HG03139 (cell line): ENCODE measurements around the gene ERICH6B.
"Not testable (repeated sequence)": the region's sequence is repeated elsewhere in the genome, so short reads cannot be mapped to it uniquely, and the experiment has no call there.

Experiments
- ATAC-seq: cut with Tn5 transposase; IDR thresholded peaks from one replicate; pipeline ENCODE4 v1.9.1; 2021; ENCODE audit not compliant: unreplicated experiment

The ERICH6B gene

GRCh38 chr13:45615501-45616101 is at the start of gene ERICH6B:
TSS of gene ERICH6B (minus strand) at chr13:45615739. CDS start at chr13:45597005, 18,734 bp downstream.
- ATAC-seq: no peak

- not testable (repeated sequence) for ATAC-seq
These were observed 47.4 kb upstream of the ERICH6B start for GRCh38 chr13:45662903-45663302.

- ATAC-seq: no peak
These were observed 46.6 kb upstream of the ERICH6B start for GRCh38 chr13:45662162-45662561.

- not testable (repeated sequence) for ATAC-seq
These were observed 44.9 kb upstream of the ERICH6B start for GRCh38 chr13:45660458-45660857.

DNA sequence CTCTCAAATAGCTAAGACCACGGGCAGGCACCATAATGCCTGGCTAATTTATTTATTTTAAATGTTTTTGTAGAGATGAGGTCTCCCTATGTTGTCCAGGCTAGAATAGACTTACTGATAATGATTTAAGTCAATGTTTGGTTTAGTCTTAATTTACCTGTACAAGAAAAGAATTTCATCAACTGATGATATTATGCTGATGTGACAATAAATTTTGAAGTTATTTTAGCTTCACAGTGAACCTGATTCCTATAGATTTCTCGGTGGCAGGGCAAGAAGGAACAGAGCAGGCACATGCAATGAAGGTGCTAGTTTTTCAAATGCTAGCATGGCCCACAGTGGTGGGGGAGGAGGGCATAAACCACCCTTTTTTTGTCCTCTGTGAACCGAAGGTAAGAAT is 44.0 kb upstream of the ERICH6B start:
- no peak for ATAC-seq

DNA sequence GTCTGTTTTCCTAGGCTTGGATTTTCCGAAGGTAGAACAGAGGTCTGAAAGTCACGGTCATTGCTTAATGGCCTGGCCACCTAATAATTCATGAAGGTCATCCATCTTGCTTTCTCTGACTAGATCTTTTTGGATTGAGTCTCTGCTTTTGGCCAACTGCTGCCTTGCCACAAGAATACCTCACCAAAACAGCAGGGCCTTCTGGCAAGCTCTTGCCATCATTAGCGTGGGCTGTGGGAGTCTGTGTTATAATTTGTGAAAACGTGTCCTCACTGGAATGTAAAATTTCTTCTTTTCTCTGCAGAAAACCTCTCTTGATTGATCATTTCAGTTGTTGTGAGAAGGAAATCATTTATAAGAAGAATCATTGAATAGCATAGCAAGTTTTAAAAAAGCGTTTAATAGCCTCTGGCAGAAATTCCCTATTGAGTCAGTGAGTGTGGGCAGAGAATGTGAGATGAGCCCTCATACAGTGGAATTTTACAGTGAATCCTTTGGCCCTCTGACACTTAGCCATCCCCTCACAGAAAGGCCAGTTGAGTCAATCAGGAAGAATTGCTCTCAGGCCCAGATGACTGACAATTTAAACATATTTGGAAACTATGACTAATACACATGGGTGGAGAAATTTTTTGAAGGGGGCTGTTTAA is 43.2 kb upstream of the ERICH6B start:
- no peak for ATAC-seq

DNA sequence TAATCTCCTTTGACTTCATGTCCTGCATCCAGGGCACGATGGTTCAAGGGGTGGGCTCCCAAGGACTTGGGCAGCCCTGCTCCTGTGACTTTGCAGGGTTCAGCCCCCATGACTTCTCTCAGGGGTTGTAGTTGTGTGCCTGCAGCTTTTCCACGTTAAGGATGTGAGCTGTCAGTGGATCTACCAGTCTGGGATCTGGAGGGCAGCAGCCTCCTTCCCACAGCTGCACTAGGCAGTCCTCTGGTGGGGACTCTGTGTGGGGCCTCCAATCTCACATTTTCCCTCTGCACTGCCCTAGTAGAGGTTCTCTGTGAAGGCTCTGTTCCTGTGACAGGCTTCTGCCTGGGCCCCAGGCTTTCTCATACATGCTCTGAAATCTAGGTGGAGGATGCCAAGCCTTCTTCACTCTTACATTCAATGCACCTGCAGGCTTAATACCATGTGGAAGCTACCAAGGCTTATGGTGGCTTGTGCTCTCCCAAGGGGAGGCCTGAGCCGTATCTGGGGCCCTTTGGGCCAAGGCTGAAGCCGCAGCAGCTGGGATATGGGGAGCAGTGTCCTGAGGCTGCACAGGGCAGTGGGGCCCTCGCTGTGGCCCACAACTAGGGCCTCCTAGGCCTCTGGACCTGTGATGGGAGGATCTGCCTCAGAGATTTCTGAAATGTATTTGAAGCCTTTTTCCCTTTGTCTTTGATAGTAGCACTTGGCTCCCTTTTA is 39.3 kb upstream of the ERICH6B start:
- ATAC-seq: no peak

DNA sequence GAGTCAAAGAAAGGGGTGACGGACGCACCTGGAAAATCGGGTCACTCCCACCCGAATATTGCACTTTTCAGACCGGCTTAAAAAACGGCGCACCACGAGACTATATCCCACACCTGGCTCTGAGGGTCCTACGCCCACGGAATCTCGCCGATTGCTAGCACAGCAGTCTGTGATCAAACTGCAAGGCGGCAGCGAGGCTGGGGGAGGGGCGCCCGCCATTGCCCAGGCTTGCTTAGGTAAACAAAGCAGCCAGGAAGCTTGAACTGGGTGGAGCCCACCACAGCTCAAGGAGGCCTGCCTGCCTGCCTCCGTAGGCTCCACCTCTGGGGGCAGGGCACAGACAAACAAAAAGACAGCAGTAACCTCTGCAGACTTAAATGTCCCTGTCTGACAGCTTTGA is 29.7 kb upstream of the ERICH6B start:
- ATAC-seq: not testable (repeated sequence)

DNA sequence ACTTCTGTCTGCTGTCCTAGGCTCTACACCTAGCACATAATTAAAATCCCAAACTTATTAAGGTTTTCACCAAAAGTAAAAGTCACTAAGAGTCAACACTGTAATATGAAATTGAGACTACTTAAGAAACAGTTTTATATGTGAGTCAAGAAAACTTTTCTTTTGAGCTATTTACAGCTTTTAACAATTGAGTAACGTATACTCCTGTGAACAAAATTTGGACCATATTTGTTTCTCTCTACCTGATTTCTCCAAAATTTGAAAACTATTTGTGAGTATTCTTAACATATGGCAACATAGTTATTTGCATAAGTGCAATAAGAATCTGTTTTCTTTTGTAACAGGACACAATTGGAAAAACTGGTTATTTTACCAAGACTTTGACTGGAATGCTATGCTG is 26.6 kb upstream of the ERICH6B start:
- not testable (repeated sequence) for ATAC-seq

GRCh38 chr13:45635291-45635690 is 19.8 kb upstream of the ERICH6B start:
- not testable (repeated sequence) for ATAC-seq

GRCh38 chr13:45630791-45631190 is 15.3 kb upstream of the ERICH6B start:
- no peak for ATAC-seq

DNA sequence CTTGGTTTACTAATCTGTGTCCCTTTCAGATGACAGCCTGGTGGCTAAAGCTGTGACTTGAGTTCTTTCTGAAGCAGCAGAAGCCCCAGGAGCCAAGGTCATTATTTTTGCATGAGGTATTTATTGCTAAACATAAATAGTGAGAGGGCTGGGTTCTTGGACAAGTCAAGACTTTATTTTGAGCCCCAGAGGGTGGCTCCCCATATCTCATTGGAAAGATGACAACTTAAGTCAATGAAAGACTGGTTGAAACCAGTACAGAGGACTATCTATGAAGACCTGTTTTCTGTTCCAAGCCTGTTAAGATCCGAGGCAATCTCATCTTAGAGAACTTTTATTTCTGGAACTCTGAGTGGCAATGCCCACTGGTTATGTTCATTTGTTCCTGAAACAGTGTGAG is 14.4 kb upstream of the ERICH6B start:
- no peak for ATAC-seq

DNA sequence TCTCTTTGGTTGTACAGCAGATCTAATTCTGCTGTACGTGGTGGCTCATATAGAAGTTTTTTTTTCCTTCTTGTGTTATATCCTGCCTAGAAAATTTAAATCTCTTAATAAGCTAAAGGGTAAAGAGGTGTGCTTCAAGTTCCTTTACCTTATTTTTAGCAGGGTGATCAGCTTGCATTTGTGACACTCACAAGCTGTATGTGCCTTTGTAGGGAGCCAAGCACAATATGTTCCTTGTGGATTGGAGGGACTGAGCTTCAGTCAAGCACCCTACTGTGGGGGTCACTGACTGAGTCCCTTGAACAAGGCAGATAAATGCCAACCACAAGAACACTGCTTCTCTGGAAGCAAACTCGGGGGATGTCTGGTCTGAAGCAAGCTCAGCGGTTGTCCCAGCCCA is 12.6 kb upstream of the ERICH6B start:
- ATAC-seq: no peak

DNA sequence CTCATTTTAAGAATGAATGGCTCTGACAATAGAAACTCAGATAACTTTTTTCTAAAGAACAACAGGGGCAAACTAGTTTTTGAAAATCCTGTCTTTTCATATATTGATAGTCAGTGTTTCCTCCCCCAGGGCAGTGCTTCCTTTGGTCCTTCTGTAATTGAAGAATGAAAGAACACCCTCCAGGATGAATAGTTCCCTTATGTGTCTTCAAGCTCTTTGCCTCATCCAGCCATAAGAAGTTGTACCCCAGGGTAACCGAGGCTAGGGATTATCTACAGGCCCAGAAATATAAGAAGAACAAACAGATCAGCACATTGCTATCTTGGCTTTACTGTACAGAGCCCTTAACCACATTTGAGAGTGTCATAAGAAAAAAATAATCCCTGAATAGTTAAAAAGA is 12.1 kb upstream of the ERICH6B start:
- no peak for ATAC-seq

GRCh38 chr13:45626731-45627374 is 11.3 kb upstream of the ERICH6B start:
- ATAC-seq: no peak

- ATAC-seq: no peak
These were observed 8.1 kb upstream of the ERICH6B start for GRCh38 chr13:45623516-45624090.

- ATAC-seq: no peak
These were observed 6.4 kb upstream of the ERICH6B start for GRCh38 chr13:45621950-45622349.

DNA sequence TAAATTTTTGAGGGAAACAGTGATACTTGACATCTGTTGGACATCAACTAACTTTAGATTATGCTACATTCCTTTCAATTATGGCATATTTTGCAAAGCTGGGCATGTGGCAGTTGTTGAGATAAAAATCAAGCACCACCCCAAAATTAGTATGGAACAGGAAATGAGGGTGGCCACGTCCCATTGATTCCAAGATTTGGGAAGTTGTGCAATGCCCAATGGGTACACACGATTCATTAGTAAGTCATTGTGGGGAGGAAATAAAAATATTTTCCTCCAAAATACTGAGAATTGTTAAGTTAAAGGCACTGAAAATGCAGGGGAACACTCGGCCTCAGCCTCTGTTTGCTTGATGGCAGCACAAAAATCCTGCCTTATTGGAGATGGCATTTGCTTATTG is 7.6 kb downstream of the ERICH6B start:
- no peak for ATAC-seq

- ATAC-seq: no peak
These were observed 10.6 kb downstream of the ERICH6B start for GRCh38 chr13:45604892-45605291.

GRCh38 chr13:45603338-45603737 is 12.2 kb downstream of the ERICH6B start:
- no peak for ATAC-seq
